B cell (primary cell): ENCODE measurements around the gene SRRM3. TPM values are rescaled to one million over a fixed set of nuclear protein-coding genes. Genes with fewer than 3 reads are reported as not detected.
"Not testable (repeated sequence)": the region's sequence is repeated elsewhere in the genome, so short reads cannot be mapped to it uniquely, and the experiment has no call there.

Source experiments
- ATAC-seq: fragments of 200-7000 bp; cut with Tn5 transposase; one replicate; pipeline ENCODE4 v1.10.0; 2021; ENCODE audit warnings: low read depth, mild to moderate bottlenecking, moderate number of reproducible peaks, moderate library complexity
- CTCF ChIA-PET: fragments of 350-600 bp; sonication (Branson Sonifier 250); formaldehyde crosslinking; loops from one replicate; lab custom pipeline; 2021; ENCODE audit warnings: antibody characterized with exemption, inconsistent platforms; lab: Charles Lee
- POLR2A ChIA-PET: fragments of 350-600 bp; sonication (Branson Sonifier 250); formaldehyde crosslinking; loops from one replicate; lab custom pipeline; 2021; ENCODE audit warnings: antibody characterized with exemption; lab: Charles Lee
- DNase-seq: peaks from one replicate; pipeline ENCODE4 v3.0.0; 2013
- H2AFZ ChIP-seq: 2 replicates; pipeline ENCODE4 v1.6.1; 2012; ENCODE audit warnings: mild to moderate bottlenecking, low read depth, low read length; ENCODE audit not compliant: insufficient read depth, poor library complexity, severe bottlenecking
- H3K27ac ChIP-seq, 2 donors: 1 replicate in 1 of 2; 2 replicates in 1 of 2; pipeline ENCODE4 v1.5.1; 2012 to 2013; ENCODE audit warnings: low read length in 2 of 2, mild to moderate bottlenecking in 2 of 2, moderate library complexity in 1 of 2
- H3K27me3 ChIP-seq, 4 experiments: fragments of 200-600 bp in 1 of 4; sonication (generic) in 1 of 4; replicated peaks in 1 of 4; 1 replicate in 2 of 4; 2 replicates in 2 of 4; pipeline versions ENCODE4 v1.6.1 to v1.7.0; 2013 to 2016; ENCODE audit warnings: low read length in 3 of 4, mild to moderate bottlenecking in 2 of 4, mixed read lengths in 1 of 4, moderate library complexity in 1 of 4; ENCODE audit not compliant: insufficient read depth in 4 of 4, control insufficient read depth in 3 of 4; ENCODE audit errors: control extremely low read depth in 1 of 4
- H3K36me3 ChIP-seq, 2 experiments: replicated peaks in 1 of 2; 1 replicate in 1 of 2; 2 replicates in 1 of 2; pipeline versions ENCODE4 v1.6.1 to v1.7.1; 2013; ENCODE audit warnings: low read length in 1 of 2; ENCODE audit not compliant: insufficient read depth in 2 of 2, control insufficient read depth in 1 of 2; ENCODE audit errors: control extremely low read depth in 1 of 2, extremely low read depth in 1 of 2
- H3K4me1 ChIP-seq, 2 donors: fragments of 200-600 bp in 1 of 2; sonication (generic) in 1 of 2; 1 replicate in 1 of 2; 2 replicates in 1 of 2; pipeline versions ENCODE4 v1.5.1 to v1.6.1; 2013 to 2017; ENCODE audit warnings: low read length in 2 of 2; ENCODE audit not compliant: control insufficient read depth in 2 of 2, insufficient read depth in 2 of 2
- H3K4me2 ChIP-seq: replicated peaks from 2 replicates; pipeline ENCODE3; 2012; ENCODE audit warnings: mild to moderate bottlenecking, low read depth, low read length; ENCODE audit not compliant: poor library complexity, severe bottlenecking
- H3K4me3 ChIP-seq, 5 experiments: fragments of 200-600 bp in 1 of 5; sonication (generic) in 1 of 5; 1 replicate in 3 of 5; 2 replicates in 2 of 5; pipeline versions ENCODE4 v1.5.1 to v1.7.0; 2011 to 2016; ENCODE audit warnings: low read length in 4 of 5, mild to moderate bottlenecking in 4 of 5, low read depth in 2 of 5, control low read depth in 1 of 5, moderate library complexity in 1 of 5; ENCODE audit not compliant: insufficient read depth in 1 of 5; ENCODE audit errors: control extremely low read depth in 1 of 5, extremely low read depth in 1 of 5
- H3K79me2 ChIP-seq: fragments of 200-600 bp; sonication (generic); one replicate; pipeline ENCODE4 v1.6.0; 2016; ENCODE audit warnings: low read length; ENCODE audit not compliant: control insufficient read depth, insufficient read depth
- H3K9ac ChIP-seq: fragments of 200-600 bp; sonication (generic); 2 replicates; pipeline ENCODE4 v1.6.1; 2017; ENCODE audit warnings: mild to moderate bottlenecking, low read length, moderate library complexity
- H3K9me3 ChIP-seq, 3 donors: one replicate each; pipeline versions ENCODE4 v1.6.1 to v1.7.1; 2013; ENCODE audit warnings: low read length in 2 of 3; ENCODE audit not compliant: control insufficient read depth in 2 of 3, insufficient read depth in 1 of 3; ENCODE audit errors: control extremely low read depth in 1 of 3
- H4K20me1 ChIP-seq: 2 replicates; pipeline ENCODE4 v1.6.0; 2012; ENCODE audit warnings: mild to moderate bottlenecking, low read length; ENCODE audit not compliant: insufficient read depth, control insufficient read depth, poor library complexity, severe bottlenecking
- H3K27ac Mint-ChIP-seq: one replicate; pipeline ENCODE4 v1.8.0; 2021; ENCODE audit warnings: mixed read lengths
- H3K27me3 Mint-ChIP-seq: one replicate; pipeline ENCODE4 v1.8.0; 2021; ENCODE audit warnings: mixed read lengths
- H3K4me1 Mint-ChIP-seq: one replicate; pipeline ENCODE4 v1.8.0; 2021; ENCODE audit warnings: mixed read lengths
- H3K4me3 Mint-ChIP-seq: one replicate; pipeline ENCODE4 v1.8.0; 2021; ENCODE audit warnings: mixed read lengths
- H3K9me3 Mint-ChIP-seq: one replicate; pipeline ENCODE4 v1.8.0; 2022; ENCODE audit warnings: mixed read lengths; ENCODE audit not compliant: insufficient read depth
- CTCF ChIP-seq: fragments of 200-600 bp; IDR thresholded peaks from one replicate; pipeline ENCODE4 v1.8.0; 2022; ENCODE audit warnings: antibody characterized with exemption, mild to moderate bottlenecking
- EZH2 ChIP-seq: IDR thresholded peaks from 2 replicates; pipeline ENCODE4 v1.6.1; 2012; ENCODE audit warnings: borderline replicate concordance, low read depth, mild to moderate bottlenecking, moderate library complexity, low read length; ENCODE audit not compliant: insufficient read depth, poor library complexity, severe bottlenecking
- WGBS: methylation state at CpG from one replicate; pipeline ENCODE4 v1.1.5; 2013; ENCODE audit warnings: missing lambda C conversion rate; ENCODE audit not compliant: insufficient coverage; 5-methylcytosine and 5-hydroxymethylcytosine counted together
- intact Hi-C: fragments of 100-400 bp; cut with micrococcal nuclease; formaldehyde crosslinking; loops from one replicate; pipeline ENCODE4 v1.10.0; 2022
- polyA plus RNA-seq: library from polyadenylated mRNA; depleted of rRNA; stranded (reverse); fragments of >200 nt; gene quantifications from 2 replicates; pipeline ENCODE4 v1.2.3, GENCODE V29; 2012
- total RNA-seq, 2 donors: library from RNA; stranded (reverse); fragments of 120-200 nt in 1 of 2; gene quantifications; 1 replicate in 1 of 2; 2 replicates in 1 of 2; pipeline versions ENCODE4 v1.2.3 to v1.2.4, GENCODE V29; 2013 to 2022

The SRRM3 gene
- total and polyA plus RNA-seq, 2 donors (not counting 1 experiment from before 2014, with no cell fraction given) = not detected

- no peaks in the 10 kb centered on the region for H3K27me3 ChIP-seq
- H3K27ac Mint-ChIP-seq = peak overlapping the region; percentile 15
- no peak overlapping the region for H3K27ac ChIP-seq
- TF ChIP-seq EZH2 = no peak
- TF ChIP-seq CTCF = peak; percentile 97
- peaks cover 4% of the 10 kb centered on the region for H3K79me2 ChIP-seq
- H3K9me3 Mint-ChIP-seq = no peaks in the 10 kb centered on the region
- POLR2A ChIA-PET = interaction anchor here (0.6 to 0.8 kb wide), 2 partner anchors 26 to 64 kb away, joined by 3 read pairs; no protein-coding TSS in a partner anchor
- H4K20me1 ChIP-seq = peaks cover 3% of the 10 kb centered on the region
- peak overlapping the region; percentile 19 for H3K4me2 ChIP-seq
- ATAC-seq (peak; percentile 54), DNase-seq (peak; percentile 92)
- intact Hi-C loops = loop anchor here (1.0 to 10.0 kb wide), 4 partner anchors 12 to 1239 kb away; partner anchors contain the start of genes HSPB1 and RCC1L
- H3K9ac ChIP-seq = no peak overlapping the region
- no peak overlapping the region for H2AFZ ChIP-seq
- peaks cover 20% of the 10 kb centered on the region for H3K4me1 Mint-ChIP-seq
- no peak overlapping the region for H3K4me3 Mint-ChIP-seq
- no peaks in the 10 kb centered on the region for H3K9me3 ChIP-seq
- H3K4me1 ChIP-seq = peaks cover 5 to 20% of the 10 kb centered on the region in 2 donors
- CTCF ChIA-PET = interaction anchor here (0.6 to 5.9 kb wide), 20 partner anchors 9 to 400 kb away, joined by 3 to 119 read pairs (median 4); partner anchors contain the start of gene HSPB1
- H3K27me3 Mint-ChIP-seq = no peaks in the 10 kb centered on the region
- WGBS = 4% methylated on average over 7 of the region's 15 CpGs
- no peak overlapping the region for H3K4me3 ChIP-seq
- H3K36me3 ChIP-seq = no peaks in the 10 kb centered on the region
Measured at GRCh38 chr7:76314042-76314721, 112.5 kb downstream of the SRRM3 start.

GRCh38 chr7:76314740-76315139 lies 113.0 kb downstream of the SRRM3 start:
- not testable (repeated sequence) for H3K9me3 ChIP-seq, H3K27me3 ChIP-seq, H4K20me1 ChIP-seq, H3K27me3 Mint-ChIP-seq, H3K36me3 ChIP-seq, H3K27ac Mint-ChIP-seq, H3K4me3 ChIP-seq, H2AFZ ChIP-seq, DNase-seq, H3K9ac ChIP-seq, H3K27ac ChIP-seq, H3K9me3 Mint-ChIP-seq, H3K4me2 ChIP-seq, ATAC-seq, H3K4me3 Mint-ChIP-seq
- peaks cover 10% of the 10 kb centered on the region for H3K79me2 ChIP-seq
- POLR2A ChIA-PET = interaction anchor here (0.6 to 0.8 kb wide), 2 partner anchors 26 to 63 kb away, joined by 3 read pairs; no protein-coding TSS in a partner anchor
- H3K4me1 Mint-ChIP-seq = peaks cover 21% of the 10 kb centered on the region
- peaks cover 6 to 25% of the 10 kb centered on the region in 2 donors for H3K4me1 ChIP-seq
- WGBS = 89% methylated on average over 2 of the region's 6 CpGs
- CTCF ChIA-PET = interaction anchor here (0.6 to 5.9 kb wide), 17 partner anchors 10 to 400 kb away, joined by 3 to 119 read pairs (median 5); partner anchors contain the start of genes HSPB1 and YWHAG
- intact Hi-C loops = loop anchor here (1.0 to 10.0 kb wide), 4 partner anchors 12 to 1240 kb away; partner anchors contain the start of genes HSPB1 and RCC1L
